ENCODE measurements around the gene IFT27.

IFT27 gene, protein sequence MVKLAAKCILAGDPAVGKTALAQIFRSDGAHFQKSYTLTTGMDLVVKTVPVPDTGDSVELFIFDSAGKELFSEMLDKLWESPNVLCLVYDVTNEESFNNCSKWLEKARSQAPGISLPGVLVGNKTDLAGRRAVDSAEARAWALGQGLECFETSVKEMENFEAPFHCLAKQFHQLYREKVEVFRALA

GRCh38 chr22:36775964-36776669 is at the start of gene IFT27:
Gene IFT27, minus strand, starts transcription at chr22:36776119. Its CDS starts 412 bp downstream, at chr22:36775707.
- peak; percentile 88 to 90 for DNase-seq (ENCODE audit: low read depth in 2 of 2)

DNA sequence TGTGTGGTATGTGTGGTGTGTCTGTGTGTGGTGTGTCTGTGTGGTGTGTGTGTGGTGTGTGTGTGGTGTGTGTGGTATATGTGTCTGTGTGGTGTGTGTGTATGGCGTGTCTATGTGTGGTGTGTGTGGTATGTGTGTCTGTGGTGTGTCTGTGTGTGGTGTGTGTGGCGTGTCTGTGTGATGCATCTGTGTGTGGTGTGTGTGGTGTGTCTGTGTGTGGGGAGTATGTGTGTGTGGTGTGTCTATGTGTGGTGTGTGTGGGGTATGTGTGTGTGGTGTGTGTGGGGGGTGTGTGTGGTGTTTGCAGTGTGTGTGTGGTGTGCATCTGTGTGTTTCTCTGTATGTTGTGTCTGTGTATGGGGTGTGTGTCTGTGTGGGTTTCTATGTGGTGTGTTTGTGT is 48.7 kb upstream of the IFT27 start:
- DNase-seq (ENCODE audit: low read depth in 2 of 2): no peak

- DNase-seq (ENCODE audit: low read depth in 2 of 2): no peak
These were observed 47.4 kb upstream of the IFT27 start for GRCh38 chr22:36823186-36823839.

GRCh38 chr22:36822581-36822980 is 46.7 kb upstream of the IFT27 start:
- no peak for DNase-seq (ENCODE audit: low read depth in 2 of 2)

- DNase-seq (ENCODE audit: low read depth in 2 of 2): no peak
These were observed 43.2 kb upstream of the IFT27 start for GRCh38 chr22:36819112-36819511.

DNA sequence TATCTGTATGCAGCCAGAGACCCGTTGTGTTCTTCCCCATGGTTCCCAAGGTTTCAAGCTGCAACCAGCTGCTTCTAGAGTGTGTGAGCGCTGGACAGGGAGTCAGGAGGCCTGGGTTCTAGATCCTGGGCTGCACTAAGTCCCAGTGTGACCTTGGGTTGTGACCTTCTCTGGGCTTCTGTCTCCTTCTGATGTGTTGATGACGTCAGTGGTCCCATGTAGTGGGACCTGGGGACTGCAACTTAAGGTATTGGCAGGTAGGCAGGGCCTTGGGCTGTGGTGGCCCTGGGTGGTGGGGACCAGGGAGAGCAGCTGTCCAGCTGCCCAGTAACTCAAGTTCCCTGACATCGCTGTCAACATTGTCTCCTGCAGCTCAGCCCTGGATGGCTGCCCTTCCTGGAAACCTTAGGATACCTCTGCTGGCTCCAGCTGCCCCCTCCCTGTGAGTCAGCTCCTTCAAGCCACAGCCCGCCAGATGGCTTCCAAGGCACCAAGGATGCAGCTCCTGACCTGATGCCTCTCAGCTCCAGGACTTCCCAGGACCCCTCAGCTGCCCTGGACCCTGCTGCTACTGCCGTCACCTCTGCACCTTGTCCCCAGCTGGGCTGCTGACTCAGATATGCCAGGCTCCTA is 42.2 kb upstream of the IFT27 start:
- DNase-seq (ENCODE audit: low read depth in 2 of 2): no peak

DNA sequence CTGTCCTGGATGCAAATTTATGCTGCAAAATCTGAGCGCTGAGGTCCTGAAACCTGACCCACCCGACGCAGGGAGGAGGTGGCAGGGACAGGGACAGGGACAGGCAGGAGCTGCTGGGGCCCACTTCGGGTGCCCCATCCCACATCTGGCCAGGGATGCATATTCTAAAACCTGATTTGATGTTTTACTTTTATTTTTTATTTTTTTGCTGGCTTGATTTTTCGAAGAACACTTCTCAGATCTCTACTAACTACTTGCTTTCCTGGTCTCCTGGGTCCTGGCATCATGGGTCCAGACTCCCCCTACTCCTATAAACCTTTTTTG is 41.6 kb upstream of the IFT27 start:
- no peak for DNase-seq (ENCODE audit: low read depth in 2 of 2)

- no peak for DNase-seq (ENCODE audit: low read depth in 2 of 2)
These were observed 41.0 kb upstream of the IFT27 start, which contains the start of gene PVALB for GRCh38 chr22:36816636-36817524. Gene PVALB, minus strand, starts transcription at chr22:36817035. Its CDS starts 30 bp downstream, at chr22:36817005.

DNA sequence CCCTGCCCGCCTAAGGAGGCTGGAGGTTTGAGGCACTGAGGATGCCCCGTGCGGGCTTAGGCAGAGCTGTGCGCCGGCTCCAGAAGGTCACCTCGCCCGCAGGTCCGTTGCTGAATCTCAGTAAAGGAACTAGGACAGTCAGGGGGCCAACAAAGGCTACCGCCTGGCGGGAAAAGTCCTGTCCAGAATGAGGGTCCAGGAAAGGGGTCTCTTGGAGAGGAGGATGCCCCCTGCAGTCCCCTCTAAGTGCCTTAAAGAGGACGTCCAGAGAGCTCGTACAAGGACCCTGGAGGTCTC is 40.4 kb upstream of the IFT27 start:
- no peak for DNase-seq (ENCODE audit: low read depth in 2 of 2)

DNA sequence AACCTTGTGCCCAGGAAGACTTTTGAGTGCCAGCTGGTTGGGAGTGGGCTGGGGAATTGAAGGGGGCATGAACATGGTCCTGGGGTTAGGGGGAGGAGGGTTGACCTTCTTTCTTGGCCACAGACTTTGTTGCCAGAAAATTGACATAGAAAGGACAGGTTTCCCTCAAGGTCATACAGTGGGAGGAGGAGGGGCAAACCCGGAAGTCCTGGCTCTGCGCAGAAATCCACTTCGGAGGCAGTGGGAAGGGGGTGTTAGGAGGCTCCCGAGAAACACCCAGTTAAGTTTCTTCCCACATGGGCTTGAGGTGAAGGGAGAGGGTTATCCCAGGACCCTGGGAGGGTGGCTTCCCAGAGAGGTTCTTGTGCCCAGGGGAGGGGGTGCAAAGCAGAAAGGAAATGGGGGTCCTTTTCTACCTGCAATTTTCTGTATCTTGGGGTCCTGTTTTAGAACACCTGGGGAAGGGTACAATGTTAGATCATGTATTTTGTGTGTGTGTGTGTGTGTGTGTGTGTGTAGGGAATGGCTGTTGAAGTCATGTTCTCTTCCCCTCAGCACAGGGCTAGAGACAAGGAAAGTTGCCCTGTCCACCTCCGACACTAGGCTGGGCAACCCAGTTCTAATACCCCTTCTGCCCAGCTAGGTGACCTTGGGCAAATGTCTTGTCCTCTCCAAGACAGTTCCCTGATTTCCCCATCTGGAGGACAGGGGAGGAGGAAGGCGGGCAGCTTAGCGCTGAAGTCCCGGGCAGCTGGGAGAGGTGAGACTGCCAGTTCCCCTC is 39.8 kb upstream of the IFT27 start:
- DNase-seq (ENCODE audit: low read depth in 2 of 2): no peak

DNA sequence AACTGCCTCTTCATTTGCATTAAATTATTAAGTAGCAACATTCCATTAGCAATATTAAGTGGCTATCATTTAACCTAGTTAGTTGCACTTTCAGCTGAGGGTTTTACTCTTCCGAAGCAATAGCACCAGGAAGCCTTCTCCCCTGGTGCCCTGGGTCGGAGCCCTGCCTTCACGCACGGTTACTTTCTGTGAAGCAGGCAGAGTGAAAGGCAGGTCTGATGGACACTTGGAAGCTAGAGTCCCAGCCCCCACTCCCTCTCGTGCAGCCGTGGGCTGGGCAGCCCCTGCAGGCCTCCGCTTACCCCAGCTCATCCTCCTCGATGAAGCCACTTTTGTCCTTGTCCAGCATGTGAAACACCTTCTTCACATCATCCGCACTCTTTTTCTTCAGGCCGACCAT is 38.9 kb upstream of the IFT27 start:
- no peak for DNase-seq (ENCODE audit: low read depth in 2 of 2)

DNA sequence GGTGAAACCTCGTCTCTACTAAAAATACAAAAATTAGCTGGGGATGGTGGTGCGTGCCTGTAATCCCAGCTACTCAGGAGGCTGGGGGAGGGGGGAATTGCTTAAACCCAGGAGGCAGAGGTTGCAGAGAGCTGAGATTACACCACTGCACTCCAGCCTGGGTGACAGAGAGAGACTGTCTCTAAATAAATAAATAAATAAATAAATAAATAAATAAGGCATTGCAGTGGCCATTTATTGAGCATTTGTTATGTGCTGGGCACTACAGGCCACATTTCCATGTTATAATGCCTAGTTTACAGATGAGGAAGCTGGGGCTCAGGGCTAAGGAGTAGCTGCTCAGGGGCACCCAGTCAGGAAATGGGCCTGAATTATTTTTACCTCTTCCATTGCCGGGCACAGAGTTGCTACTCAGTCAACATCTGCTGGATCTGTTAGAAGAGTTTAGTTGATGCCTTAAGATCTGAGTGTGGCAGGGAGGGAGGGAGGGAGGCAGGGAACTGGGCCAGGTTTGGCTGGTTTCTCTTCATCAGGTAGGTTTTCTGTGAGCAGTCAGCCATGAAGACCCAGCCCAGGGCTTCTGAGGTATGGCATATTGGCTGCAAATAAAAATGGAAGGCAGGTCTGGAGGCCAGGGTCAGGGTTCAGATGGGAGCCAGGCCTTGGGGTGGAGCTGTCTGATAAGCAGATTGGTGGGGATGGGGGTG is 35.3 kb upstream of the IFT27 start:
- no peak for DNase-seq (ENCODE audit: low read depth in 2 of 2)

- no peak for DNase-seq (ENCODE audit: low read depth in 2 of 2)
These were observed 33.4 kb upstream of the IFT27 start for GRCh38 chr22:36809351-36809750.

DNA sequence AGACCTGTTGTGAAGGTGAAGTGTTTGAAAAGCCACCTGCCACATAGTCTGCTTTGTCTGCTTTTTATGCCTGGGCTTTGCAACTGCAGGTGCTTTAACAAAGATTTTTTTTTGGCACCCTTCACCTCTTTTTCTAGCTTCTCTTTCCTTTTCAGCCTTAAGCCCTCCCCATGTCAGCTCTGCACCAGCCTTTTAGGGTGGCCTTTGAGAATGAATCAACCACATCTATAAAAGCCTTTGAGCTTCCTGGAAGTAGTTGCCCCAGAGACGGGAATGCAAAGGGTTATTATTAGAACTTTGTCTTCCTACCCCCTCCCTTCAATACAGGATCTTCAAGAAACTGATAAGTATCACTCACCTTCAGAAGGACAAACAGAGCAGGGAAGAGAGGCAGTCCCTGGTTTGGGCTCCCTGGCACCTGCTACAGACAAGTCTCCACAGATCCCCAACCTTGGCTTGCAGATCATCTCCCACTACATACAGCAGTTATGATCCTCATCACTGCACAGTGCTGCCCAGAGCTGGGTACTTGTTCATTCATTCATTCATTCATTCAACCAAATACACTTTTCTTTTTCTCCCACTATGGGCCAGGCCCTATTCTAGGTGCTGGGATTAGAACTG is 32.9 kb upstream of the IFT27 start:
- DNase-seq (ENCODE audit: low read depth in 2 of 2): no peak

GRCh38 chr22:36807627-36808026 is 31.7 kb upstream of the IFT27 start:
- DNase-seq (ENCODE audit: low read depth in 2 of 2): no peak

DNA sequence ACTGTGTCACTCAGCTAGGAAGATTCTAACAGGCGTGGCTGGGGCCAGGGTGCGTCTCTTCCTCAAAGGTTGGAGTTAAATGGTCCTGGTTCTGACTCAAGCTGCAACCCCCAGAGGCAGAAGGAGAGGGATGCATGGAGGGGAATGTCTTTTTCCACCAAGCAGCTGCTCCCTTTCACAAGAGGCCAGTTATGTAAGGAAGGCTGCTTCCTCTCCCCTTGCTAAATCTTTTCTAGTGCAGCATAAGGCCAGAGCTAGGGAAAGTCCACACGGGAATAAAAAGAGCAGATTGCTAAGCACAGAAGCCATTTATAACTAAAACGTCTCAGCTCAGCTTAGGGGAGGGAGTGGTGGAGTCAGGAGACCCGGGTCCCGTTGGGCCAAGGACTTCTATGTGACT is 30.9 kb upstream of the IFT27 start:
- DNase-seq (ENCODE audit: low read depth in 2 of 2): no peak

- no peak for DNase-seq (ENCODE audit: low read depth in 2 of 2)
These were observed 27.4 kb upstream of the IFT27 start for GRCh38 chr22:36803358-36803757.

DNA sequence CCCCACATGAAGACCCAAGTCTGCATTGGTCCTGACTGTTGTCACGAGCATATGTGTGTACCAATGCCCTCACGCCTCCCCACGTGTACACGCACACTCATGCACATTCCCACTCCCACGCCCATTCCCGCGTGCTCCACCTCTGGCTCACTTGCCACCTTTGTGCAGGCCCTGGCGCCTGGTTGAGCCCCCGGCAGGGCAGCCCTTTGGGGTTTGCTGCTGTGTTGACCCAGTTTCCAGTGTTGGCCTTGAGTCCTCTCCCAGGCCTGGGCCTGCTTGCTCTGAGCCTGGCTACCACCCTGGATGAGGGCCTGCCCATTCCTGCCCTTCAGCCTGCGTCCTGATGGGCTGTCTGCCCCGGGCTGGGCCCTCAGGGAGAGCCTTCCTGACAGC is 22.8 kb upstream of the IFT27 start:
- no peak for DNase-seq (ENCODE audit: low read depth in 2 of 2)

- no peak for DNase-seq (ENCODE audit: low read depth in 2 of 2)
These were observed 22.2 kb upstream of the IFT27 start for GRCh38 chr22:36797911-36798673.
